ENCODE data around the gene KCNK15.

- TF ChIP-seq CTCF (IDR thresholded peaks at IDR 0.05): no peak
- TF ChIP-seq POLR2A (IDR thresholded peaks at IDR 0.05): no peak
Observed at GRCh38 chr20:44730441-44730840, 15.2 kb upstream of the KCNK15 start.
